ENCODE measurements around the gene RTN4RL1.

Gene RTN4RL1

GRCh38 chr17:2030779-2031163 lies 5.6 kb upstream of the RTN4RL1 start:
- TF ChIP-seq, protein P1, sequence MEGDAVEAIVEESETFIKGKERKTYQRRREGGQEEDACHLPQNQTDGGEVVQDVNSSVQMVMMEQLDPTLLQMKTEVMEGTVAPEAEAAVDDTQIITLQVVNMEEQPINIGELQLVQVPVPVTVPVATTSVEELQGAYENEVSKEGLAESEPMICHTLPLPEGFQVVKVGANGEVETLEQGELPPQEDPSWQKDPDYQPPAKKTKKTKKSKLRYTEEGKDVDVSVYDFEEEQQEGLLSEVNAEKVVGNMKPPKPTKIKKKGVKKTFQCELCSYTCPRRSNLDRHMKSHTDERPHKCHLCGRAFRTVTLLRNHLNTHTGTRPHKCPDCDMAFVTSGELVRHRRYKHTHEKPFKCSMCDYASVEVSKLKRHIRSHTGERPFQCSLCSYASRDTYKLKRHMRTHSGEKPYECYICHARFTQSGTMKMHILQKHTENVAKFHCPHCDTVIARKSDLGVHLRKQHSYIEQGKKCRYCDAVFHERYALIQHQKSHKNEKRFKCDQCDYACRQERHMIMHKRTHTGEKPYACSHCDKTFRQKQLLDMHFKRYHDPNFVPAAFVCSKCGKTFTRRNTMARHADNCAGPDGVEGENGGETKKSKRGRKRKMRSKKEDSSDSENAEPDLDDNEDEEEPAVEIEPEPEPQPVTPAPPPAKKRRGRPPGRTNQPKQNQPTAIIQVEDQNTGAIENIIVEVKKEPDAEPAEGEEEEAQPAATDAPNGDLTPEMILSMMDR (IDR thresholded peaks at IDR 0.05; ENCODE audit: low read depth, low read length), result peak; percentile 74
- peak overlapping the region; percentile 99 for H3K4me3 ChIP-seq (ENCODE audit: low read depth, low read length)
- no peak for DNase-seq (ENCODE audit: low read depth, low spot score)
- in situ Hi-C loops (cut with HindIII; ENCODE audit: low sequenced_read_pairs), result loop anchor here (25.0 kb wide), 1 partner anchor 118 kb away; no protein-coding TSS in a partner anchor

- DNase-seq (ENCODE audit: low read depth, low spot score), result peak; percentile 89
- in situ Hi-C loops (cut with HindIII; ENCODE audit: low sequenced_read_pairs), result loop anchor here (25.0 kb wide), 1 partner anchor 118 kb away; no protein-coding TSS in a partner anchor
- TF ChIP-seq, protein P1 (IDR thresholded peaks at IDR 0.05; ENCODE audit: low read depth, low read length), result no peak
- H3K4me3 ChIP-seq (ENCODE audit: low read depth, low read length), result peak within 1 kb of the TSS; percentile 99
These were observed 5.0 kb upstream of the RTN4RL1 start, which contains the start of gene DPH1 for GRCh38 chr17:2029911-2030778. DPH1 (plus strand) TSS chr17:2030153; CDS start chr17:2030170, 17 bp downstream.

DNA sequence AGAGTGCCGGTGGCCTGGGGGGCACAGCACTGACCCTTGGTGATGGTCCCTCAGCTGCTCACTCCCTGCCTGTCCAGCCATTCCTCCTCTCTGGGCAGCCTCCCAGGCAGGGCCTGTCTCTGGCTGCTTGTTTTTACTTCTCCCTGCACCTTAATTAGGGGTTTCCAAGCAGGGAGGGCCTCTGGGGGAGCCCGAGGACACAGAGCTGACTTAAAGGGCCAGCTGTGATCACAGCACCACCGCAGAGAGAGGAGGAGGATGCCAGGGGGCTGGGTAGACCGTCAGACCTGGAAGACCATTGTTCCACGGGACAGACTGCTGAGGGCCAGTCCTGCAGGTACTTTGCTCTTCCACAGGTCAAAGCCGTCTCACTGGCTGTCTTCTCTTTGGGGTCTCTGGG lies 3.6 kb upstream of the RTN4RL1 start:
- TF ChIP-seq, protein P1 (IDR thresholded peaks at IDR 0.05; ENCODE audit: low read depth, low read length), result no peak
- DNase-seq (ENCODE audit: low read depth, low spot score), result no peak
- in situ Hi-C loops (cut with HindIII; ENCODE audit: low sequenced_read_pairs), result loop anchor here (25.0 kb wide), 1 partner anchor 116 kb away; no protein-coding TSS in a partner anchor
- no peak overlapping the region for H3K4me3 ChIP-seq (ENCODE audit: low read depth, low read length)

- in situ Hi-C loops (cut with HindIII; ENCODE audit: low sequenced_read_pairs), result loop anchor here (25.0 kb wide), 1 partner anchor 116 kb away; no protein-coding TSS in a partner anchor
- TF ChIP-seq, protein P1 (IDR thresholded peaks at IDR 0.05; ENCODE audit: low read depth, low read length), result no peak
- no peak overlapping the region for H3K4me3 ChIP-seq (ENCODE audit: low read depth, low read length)
- no peak for DNase-seq (ENCODE audit: low read depth, low spot score)
These were observed 3.1 kb upstream of the RTN4RL1 start for GRCh38 chr17:2028234-2028614.

DNA sequence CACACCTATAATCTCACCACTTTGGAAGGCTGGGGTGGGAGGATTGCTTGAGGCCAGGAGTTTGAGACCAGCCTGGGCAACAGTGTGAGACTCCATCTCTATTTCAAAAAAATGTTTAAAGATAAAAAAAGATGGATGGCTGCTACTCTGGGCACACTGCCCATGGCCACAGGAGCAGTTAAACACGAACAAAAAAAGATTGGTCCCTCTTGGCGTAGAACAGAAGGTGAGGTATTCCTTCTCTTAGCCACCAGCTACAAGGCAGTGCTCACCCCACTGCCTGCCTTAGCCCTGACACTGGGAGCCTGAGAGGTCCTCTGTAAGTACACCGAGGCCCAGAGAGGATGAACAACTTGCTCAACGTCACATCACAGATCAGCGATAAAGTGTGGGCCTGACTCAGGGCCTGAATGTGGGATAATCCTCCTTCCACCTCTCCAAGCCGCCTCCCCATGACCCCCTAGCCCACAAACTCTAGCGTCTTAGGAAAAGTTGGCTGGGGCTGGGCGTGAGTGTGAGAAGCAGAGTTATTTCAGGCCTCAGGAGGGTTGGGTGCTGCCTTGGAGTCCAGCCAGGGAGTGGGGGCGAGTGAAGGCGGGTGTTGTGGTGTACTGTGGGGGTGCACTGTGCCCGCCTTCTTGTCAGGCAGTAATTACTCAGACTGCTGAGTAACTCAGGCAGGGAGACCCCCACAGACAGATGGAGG lies 2.5 kb upstream of the RTN4RL1 start:
- TF ChIP-seq, protein P1 (IDR thresholded peaks at IDR 0.05; ENCODE audit: low read depth, low read length), result no peak
- H3K4me3 ChIP-seq (ENCODE audit: low read depth, low read length), result no peak overlapping the region
- in situ Hi-C loops (cut with HindIII; ENCODE audit: low sequenced_read_pairs), result loop anchor here (25.0 kb wide), 1 partner anchor 115 kb away; no protein-coding TSS in a partner anchor
- DNase-seq (ENCODE audit: low read depth, low spot score), result no peak

GRCh38 chr17:2025622-2026309 lies 632 bp upstream of the RTN4RL1 start:
- in situ Hi-C loops (cut with HindIII; ENCODE audit: low sequenced_read_pairs), result loop anchor here (25.0 kb wide), 1 partner anchor 113 kb away; no protein-coding TSS in a partner anchor

More at GRCh38 chr17:2025622-2026309, 632 bp upstream of the RTN4RL1 start:
- peak; percentile 43 for DNase-seq (ENCODE audit: low read depth, low spot score)
- TF ChIP-seq, protein P1 (IDR thresholded peaks at IDR 0.05; ENCODE audit: low read depth, low read length), result peak; percentile 71
- peak overlapping the region; percentile 13 for H3K4me3 ChIP-seq (ENCODE audit: low read depth, low read length)
